Stomach smooth muscle (tissue), 2 donors: ENCODE measurements around the gene KCNB1.
A peak's percentile ranks its signal among the peaks of the same experiment; 100 is the strongest.

Experiments
- H3K27ac ChIP-seq: one replicate; pipeline ENCODE4 v1.7.0; 2013; ENCODE audit warnings: mild to moderate bottlenecking, low read length, inconsistent platforms
- H3K27me3 ChIP-seq, 2 donors: one replicate each; pipeline ENCODE4 v1.7.0; 2013; ENCODE audit warnings: low read length in 2 of 2; ENCODE audit not compliant: insufficient read depth in 2 of 2, control insufficient read depth in 1 of 2
- H3K36me3 ChIP-seq, 2 donors: one replicate each; pipeline ENCODE4 v1.7.0; 2013; ENCODE audit warnings: low read length in 2 of 2; ENCODE audit not compliant: control insufficient read depth in 2 of 2, insufficient read depth in 2 of 2
- H3K4me1 ChIP-seq: one replicate; pipeline ENCODE4 v1.7.0; 2013; ENCODE audit warnings: low read length; ENCODE audit not compliant: control insufficient read depth, insufficient read depth
- H3K4me3 ChIP-seq, 2 donors: one replicate each; pipeline ENCODE4 v1.7.0; 2013; ENCODE audit warnings: low read length in 2 of 2
- H3K9ac ChIP-seq, 2 donors: one replicate each; pipeline ENCODE4 v1.7.0; 2013; ENCODE audit warnings: low read length in 2 of 2, mild to moderate bottlenecking in 1 of 2
- H3K9me3 ChIP-seq, 2 donors: one replicate each; pipeline ENCODE4 v1.7.0; 2013; ENCODE audit warnings: low read length in 2 of 2; ENCODE audit not compliant: control insufficient read depth in 2 of 2
- donor health status: healthy.
- donor health status: Pancreatic carcinoma.

The KCNB1 gene

DNA sequence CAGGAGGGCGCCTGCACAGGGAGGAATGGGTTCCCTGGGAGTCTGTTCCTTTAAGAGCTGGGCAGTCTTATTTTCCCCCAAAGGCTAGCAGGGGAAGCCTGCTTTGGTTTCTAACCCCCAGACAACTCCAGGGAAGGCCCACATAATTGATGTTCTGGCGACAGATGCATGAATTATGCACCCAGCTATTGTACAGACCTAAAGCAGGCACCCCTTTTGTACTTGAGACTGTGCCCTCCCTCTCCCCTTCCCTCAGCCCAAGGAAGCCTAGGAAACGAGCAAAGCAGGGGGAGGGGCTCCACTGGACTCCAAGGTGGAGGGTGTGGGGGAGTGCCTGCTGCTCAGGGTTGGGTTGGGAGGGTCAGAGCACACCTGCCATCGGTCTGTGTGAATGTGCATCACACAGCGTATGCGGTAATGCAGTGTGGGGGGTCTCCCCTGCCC is 102.1 kb downstream of the KCNB1 start:
- no peak overlapping the region for H3K4me3 ChIP-seq
- H3K27ac ChIP-seq = peak overlapping the region; percentile 70
- H3K9ac ChIP-seq = no peak overlapping the region
- peaks cover 27% of the 10 kb centered on the region for H3K4me1 ChIP-seq
- H3K36me3 ChIP-seq = no peaks in the 10 kb centered on the region
- H3K9me3 ChIP-seq = no peaks in the 10 kb centered on the region
- no peaks in the 10 kb centered on the region for H3K27me3 ChIP-seq

DNA sequence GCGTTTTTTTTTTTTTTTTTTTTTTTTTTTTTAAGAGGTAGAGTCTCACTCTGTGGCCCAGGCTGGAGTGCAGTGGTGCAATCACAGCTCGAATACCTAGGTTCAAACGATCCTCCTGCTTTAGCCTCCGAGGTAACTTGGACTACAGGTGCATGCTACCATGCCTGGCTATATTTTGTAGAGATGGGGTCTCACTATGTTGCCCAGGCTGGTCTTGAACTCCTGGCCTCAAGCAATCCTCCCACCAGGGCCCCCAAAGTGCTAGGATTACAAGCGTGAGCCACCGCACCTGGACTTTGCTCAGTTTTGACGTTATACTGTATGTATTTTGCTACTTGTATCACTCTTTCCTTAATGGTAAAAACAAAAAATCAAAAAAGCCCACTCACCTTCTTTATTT is 103.1 kb downstream of the KCNB1 start:
- H3K9ac ChIP-seq = no peak overlapping the region
- no peak overlapping the region for H3K4me3 ChIP-seq
- no peaks in the 10 kb centered on the region for H3K27me3 ChIP-seq
- no peak overlapping the region for H3K27ac ChIP-seq
- peaks cover 23% of the 10 kb centered on the region for H3K4me1 ChIP-seq
- H3K36me3 ChIP-seq = peaks cover 4 to 5% of the 10 kb centered on the region in 2 donors
- peaks cover 0 to 4% of the 10 kb centered on the region in 2 donors for H3K9me3 ChIP-seq

DNA sequence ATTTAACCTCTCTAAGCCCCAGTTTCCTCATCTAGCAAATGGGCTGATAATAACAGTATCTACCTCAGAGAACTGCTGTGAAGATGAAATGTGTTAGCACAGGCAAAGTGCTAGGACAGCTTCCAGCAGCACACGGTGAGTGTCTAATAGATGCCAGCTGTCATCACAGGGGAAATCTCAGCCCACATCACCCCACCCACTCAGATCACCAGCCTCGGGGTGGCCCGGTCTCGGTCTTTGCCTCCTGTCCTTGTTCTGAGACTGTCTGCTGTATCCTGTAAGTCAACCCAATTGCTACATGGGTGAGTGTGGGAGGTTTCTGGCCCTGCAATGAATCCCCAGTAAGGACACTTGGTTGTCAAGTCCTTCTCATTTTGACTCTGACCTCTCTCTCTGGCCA is 105.1 kb downstream of the KCNB1 start:
- H3K27ac ChIP-seq = no peak overlapping the region
- H3K4me1 ChIP-seq = peaks cover 23% of the 10 kb centered on the region
- H3K36me3 ChIP-seq = peaks cover 12% of the 10 kb centered on the region in 2 donors
- no peak overlapping the region for H3K9ac ChIP-seq
- H3K27me3 ChIP-seq = no peaks in the 10 kb centered on the region
- no peak overlapping the region for H3K4me3 ChIP-seq
- peaks cover 0 to 4% of the 10 kb centered on the region in 2 donors for H3K9me3 ChIP-seq

DNA sequence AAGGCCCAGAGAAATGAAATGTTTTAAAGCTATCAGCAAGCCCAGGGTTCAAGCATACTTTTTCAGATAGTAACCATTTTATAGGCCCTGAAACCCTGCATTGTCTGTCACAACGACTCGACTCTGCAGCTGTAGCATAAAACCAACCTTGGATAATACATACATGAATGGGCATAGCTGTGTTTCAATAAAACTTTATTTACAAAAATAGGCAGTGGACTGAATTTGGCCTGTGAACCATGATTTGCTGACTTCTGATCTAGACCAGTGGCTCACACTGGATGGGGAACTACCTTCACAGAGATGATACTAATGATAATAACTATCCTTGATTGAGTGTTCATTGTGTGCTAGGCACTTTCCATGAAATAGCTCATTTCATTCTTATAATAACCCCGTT is 107.3 kb downstream of the KCNB1 start:
- H3K27ac ChIP-seq = no peak overlapping the region
- H3K36me3 ChIP-seq = peaks cover 12% of the 10 kb centered on the region in 2 donors
- no peak overlapping the region for H3K9ac ChIP-seq
- peaks cover 4% of the 10 kb centered on the region for H3K4me1 ChIP-seq
- H3K27me3 ChIP-seq = no peaks in the 10 kb centered on the region
- H3K4me3 ChIP-seq = no peak overlapping the region
- H3K9me3 ChIP-seq = peaks cover 0 to 4% of the 10 kb centered on the region in 2 donors

DNA sequence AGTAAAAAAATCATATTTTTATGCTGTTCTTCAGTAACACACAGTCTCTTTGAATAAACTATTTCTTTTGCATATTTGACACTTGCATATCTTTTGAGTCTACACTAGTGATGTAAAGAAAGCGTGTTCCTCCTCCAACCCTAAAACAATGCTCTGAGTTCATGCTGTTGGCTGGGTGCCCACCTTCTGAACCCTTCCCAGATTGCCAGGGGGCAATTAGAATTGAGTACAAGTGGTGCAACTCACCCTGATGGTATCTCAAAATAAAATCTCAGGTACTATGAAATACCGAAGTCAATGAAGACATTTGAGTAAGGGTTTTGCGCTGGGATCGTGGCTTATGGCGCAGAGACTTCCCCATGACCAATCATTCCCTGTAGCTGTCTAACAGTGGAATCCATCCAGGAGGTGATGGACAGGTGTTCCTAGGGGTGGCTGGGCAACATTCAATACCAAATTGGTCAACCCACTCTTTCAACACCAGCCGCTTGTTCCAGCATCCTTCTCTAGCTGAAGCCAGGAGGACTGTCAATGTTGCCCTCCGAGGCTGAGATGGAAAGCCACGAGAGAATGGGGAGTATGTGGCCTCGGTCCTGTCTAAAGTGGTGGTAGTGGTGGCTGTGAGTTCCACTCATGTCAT is 110.3 kb downstream of the KCNB1 start:
- Histone ChIP-seq H3K9me3 (peaks cover 0 to 4% of the 10 kb centered on the region in 2 donors), H3K36me3 (peaks cover 12% of the 10 kb centered on the region in 2 donors), H3K27ac (no peak overlapping the region), H3K9ac (no peak overlapping the region), H3K4me3 (no peak overlapping the region), H3K4me1 (peaks cover 11% of the 10 kb centered on the region), H3K27me3 (no peaks in the 10 kb centered on the region)

DNA sequence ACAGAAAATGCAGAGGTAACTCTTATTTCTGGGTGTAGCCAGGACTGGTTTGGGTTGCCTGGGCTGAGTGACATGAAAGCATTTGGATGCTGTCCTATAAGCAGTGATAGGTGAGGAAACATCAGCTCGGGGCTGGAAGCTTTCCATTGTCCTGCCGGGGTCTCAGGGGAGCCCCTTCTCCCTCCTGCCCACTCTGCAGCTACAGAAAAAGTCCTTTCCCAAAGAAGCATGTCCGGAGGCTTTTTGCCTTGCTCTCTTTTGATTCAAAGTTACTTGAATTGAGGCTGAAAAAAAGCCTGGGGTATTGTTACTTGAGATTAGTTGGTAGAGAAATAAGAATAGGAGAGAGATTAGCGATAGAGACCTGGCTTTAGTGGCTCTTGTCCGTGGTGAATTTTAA is 113.9 kb downstream of the KCNB1 start:
- Histone ChIP-seq H3K27me3 (no peaks in the 10 kb centered on the region), H3K9ac (no peak overlapping the region), H3K27ac (peak overlapping the region; percentile 31), H3K4me1 (peaks cover 11% of the 10 kb centered on the region), H3K4me3 (no peak overlapping the region), H3K9me3 (no peaks in the 10 kb centered on the region), H3K36me3 (peaks cover 2 to 5% of the 10 kb centered on the region in 2 donors)

DNA sequence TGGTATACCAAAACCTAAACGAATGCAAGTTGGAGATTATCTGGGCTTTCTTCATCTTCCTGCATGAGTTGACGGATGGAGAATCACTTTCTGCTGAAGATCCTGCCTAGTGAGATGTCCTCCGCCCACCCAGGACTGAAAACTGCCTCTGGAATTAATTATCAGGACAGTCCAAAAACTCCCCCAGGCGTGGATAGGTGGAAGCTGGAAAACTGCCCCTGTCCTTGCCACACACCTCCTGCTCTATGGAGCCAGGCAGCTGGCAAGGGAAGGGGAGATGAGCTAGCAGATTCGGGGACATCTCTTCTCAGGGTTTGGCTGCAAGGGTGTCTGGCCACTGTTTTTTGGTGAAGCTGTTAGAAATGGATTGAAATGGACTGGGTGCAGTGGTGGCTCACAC is 115.4 kb downstream of the KCNB1 start:
- Histone ChIP-seq H3K4me1 (peaks cover 15% of the 10 kb centered on the region), H3K4me3 (no peak overlapping the region), H3K27me3 (no peaks in the 10 kb centered on the region), H3K9me3 (no peaks in the 10 kb centered on the region), H3K27ac (no peak overlapping the region), H3K9ac (no peak overlapping the region), H3K36me3 (no peaks in the 10 kb centered on the region)

DNA sequence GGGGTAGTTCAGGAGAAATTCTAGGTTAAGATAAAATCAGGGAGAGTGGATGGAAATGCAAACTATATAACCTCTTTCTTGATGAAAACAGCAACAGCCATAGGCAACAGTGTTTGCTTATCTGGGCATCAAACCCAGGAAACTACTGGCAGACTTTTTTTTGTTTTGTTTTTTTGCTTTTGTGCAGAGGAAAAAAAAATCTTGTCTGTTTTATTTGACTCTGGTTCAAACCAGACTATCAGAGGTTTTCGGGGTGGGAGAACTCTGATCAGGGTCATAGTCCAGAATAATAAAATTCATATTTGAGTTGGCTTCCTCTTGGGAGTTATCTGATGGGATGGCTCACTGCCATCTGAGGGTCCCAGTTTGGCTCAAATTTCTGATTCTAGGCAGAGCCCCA is 115.8 kb downstream of the KCNB1 start:
- Histone ChIP-seq H3K36me3 (no peaks in the 10 kb centered on the region), H3K9me3 (no peaks in the 10 kb centered on the region), H3K27ac (no peak overlapping the region), H3K27me3 (no peaks in the 10 kb centered on the region), H3K4me1 (peaks cover 19% of the 10 kb centered on the region), H3K4me3 (no peak overlapping the region), H3K9ac (no peak overlapping the region)

DNA sequence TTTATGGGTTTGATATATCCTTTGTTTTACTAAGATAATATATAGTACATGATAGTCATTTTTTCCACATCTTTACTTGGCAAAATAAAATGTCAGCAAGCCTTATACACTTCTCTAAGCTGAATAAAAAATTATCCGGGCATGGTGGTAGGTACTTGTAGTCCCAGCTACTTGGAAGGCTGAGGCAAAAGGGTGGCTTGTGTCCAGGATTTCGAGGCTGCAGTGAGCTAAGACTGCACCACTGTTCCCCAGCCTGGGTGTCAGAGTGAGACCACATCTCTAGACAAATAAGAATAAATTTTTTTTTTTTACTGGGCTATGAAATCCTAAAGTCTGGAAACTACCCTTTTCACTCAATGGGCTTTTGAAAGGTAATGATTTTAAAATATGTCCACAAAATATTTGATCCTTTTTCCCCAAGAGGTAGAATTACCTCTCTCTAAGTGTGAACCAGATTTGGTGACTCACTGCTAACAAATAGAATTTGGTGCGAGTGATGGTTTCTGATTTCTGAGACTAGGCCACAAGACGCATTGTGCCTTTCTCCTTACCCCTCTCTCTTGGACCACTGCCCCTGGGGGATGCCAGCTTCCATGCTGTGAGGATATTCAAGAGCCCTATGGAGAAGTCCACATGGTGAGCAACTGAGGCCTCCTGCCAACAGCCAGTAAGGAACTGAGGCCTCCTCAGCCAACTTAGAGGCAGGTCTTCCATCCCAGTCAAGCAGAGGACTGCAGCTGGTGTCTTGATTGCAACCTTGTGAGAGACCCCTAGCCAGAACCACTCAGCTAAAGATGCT is 120.4 kb downstream of the KCNB1 start:
- peaks cover 22% of the 10 kb centered on the region for H3K4me1 ChIP-seq
- no peak overlapping the region for H3K9ac ChIP-seq
- no peaks in the 10 kb centered on the region for H3K27me3 ChIP-seq
- no peak overlapping the region for H3K4me3 ChIP-seq
- no peak overlapping the region for H3K27ac ChIP-seq
- no peaks in the 10 kb centered on the region for H3K9me3 ChIP-seq
- H3K36me3 ChIP-seq = no peaks in the 10 kb centered on the region

DNA sequence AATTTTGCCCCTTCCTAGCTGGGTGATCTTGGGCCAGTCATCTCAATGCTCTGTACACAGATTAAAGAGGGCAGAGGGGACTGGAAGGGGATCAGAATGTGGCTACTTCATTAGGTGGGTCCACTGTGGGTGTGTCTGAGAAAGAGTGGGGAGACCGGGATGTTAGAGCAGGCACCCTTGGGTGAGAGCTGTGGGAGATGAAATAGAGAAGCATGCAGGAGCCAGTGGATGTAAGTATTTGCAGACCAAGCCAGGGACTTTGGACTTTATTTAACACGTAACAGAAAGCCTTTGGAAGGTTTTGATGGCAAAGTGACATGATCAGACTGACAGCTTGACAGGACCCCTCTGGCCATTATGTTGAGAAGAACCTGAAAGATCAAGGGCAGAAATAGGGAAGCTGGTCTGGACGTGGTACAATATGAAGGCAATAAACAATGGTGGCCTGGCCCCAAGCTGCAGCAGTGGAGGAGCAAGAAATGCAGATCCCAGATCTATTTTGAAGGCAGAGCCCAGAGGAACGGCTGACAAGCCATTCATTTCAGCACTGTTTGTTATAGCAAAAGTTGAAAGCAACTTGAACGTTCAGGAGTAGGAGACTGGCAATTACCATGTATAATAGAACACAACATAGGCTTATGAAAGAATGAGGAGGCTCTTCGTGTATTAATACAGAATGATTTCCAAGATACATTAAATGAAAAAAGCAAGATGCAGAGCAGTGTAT is 122.1 kb downstream of the KCNB1 start:
- no peaks in the 10 kb centered on the region for H3K9me3 ChIP-seq
- H3K4me3 ChIP-seq = no peak overlapping the region
- H3K36me3 ChIP-seq = no peaks in the 10 kb centered on the region
- no peak overlapping the region for H3K27ac ChIP-seq
- H3K27me3 ChIP-seq = no peaks in the 10 kb centered on the region
- H3K4me1 ChIP-seq = peaks cover 22% of the 10 kb centered on the region
- H3K9ac ChIP-seq = no peak overlapping the region
